ENCODE measurements around the gene UTP4. TPM values are rescaled to one million over a fixed set of nuclear protein-coding genes. Genes with fewer than 3 reads are reported as not detected.

The UTP4 gene
- total RNA-seq, 4 donors from 2014 or later: 10.1 to 79.4 (median 17.6) TPM

GRCh38 chr16:69114346-69114975 is 18.0 kb upstream of the UTP4 start:
- intact Hi-C loops (cut with DNase I; ENCODE audit: low total_unique reads) (no loop called here), in situ Hi-C loops (cut with MboI; ENCODE audit: low pct_ligation_motif_present in 1 of 4, low pct_unique_long_range_greater_than_20kb in 1 of 4, low sequenced_read_pairs in 3 of 4) (loop anchor here in 1 of 4 donors (25.0 kb wide), 1 partner anchor 202 kb away; no protein-coding TSS in a partner anchor)
- Histone ChIP-seq H3K9me3 (no peaks in the 10 kb centered on the region), H3K4me1 (peaks cover 0 to 4% (median 0%) of the 10 kb centered on the region in 4 donors), H3K27ac (no peak overlapping the region), H3K27me3 (no peaks in the 10 kb centered on the region), H3K4me3 (no peak overlapping the region), H3K36me3 (peaks cover 0 to 35% (median 6%) of the 10 kb centered on the region in 4 donors)
- DNase-seq: no peak
- TF ChIP-seq POLR2AphosphoS5 (IDR thresholded peaks at IDR 0.05) (no peak), POLR2A (IDR thresholded peaks at IDR 0.05) (no peak), EP300 (IDR thresholded peaks at IDR 0.05; ENCODE audit: low read depth) (no peak), CTCF (IDR thresholded peaks at IDR 0.05) (no peak)
- 91% methylated on average over 24 of the region's 25 CpGs; no CpG with 5 or more reads in 1 of the 2 donors for WGBS, 2 donors (ENCODE audit: low coverage in 1 of 2)

DNA sequence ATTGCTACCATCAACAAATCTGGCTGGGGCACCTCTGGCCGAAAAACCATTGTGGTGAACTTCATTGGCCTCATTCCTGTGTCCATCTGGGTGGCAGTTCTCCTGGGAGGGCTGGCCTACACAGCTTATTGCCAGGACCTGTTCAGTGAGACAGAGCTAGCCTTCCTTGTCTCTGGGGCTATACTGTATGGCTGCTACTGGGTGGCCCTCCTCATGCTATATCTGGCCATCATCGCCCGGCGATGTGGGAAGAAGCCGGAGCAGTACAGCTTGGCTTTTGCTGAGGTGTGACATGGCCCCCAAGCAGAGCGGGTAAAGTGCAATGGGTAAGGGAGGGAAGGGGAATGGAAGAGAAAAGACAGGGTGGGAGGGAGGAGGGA is 17.5 kb upstream of the UTP4 start:
- Histone ChIP-seq H3K9me3 (no peaks in the 10 kb centered on the region), H3K4me1 (peaks cover 0 to 4% (median 0%) of the 10 kb centered on the region in 4 donors), H3K27me3 (no peaks in the 10 kb centered on the region), H3K4me3 (no peak overlapping the region), H3K27ac (no peak overlapping the region), H3K36me3 (peaks cover 0 to 40% (median 9%) of the 10 kb centered on the region in 4 donors)
- 94% methylated on average over 5 to 6 of the region's 6 CpGs for WGBS, 2 donors (ENCODE audit: low coverage in 1 of 2)
- DNase-seq: no peak
- in situ Hi-C loops (cut with MboI; ENCODE audit: low pct_ligation_motif_present in 1 of 4, low pct_unique_long_range_greater_than_20kb in 1 of 4, low sequenced_read_pairs in 3 of 4): loop anchor here in 1 of 4 donors (25.0 kb wide), 1 partner anchor 203 kb away; no protein-coding TSS in a partner anchor
- intact Hi-C loops (cut with DNase I; ENCODE audit: low total_unique reads): no loop called here
- no peak for TF ChIP-seq POLR2A (IDR thresholded peaks at IDR 0.05)
- no peak for TF ChIP-seq CTCF (IDR thresholded peaks at IDR 0.05)
- no peak for TF ChIP-seq EP300 (IDR thresholded peaks at IDR 0.05; ENCODE audit: low read depth)
- no peak for TF ChIP-seq POLR2AphosphoS5 (IDR thresholded peaks at IDR 0.05)

- Histone ChIP-seq H3K4me1 (peaks cover 0 to 4% (median 0%) of the 10 kb centered on the region in 4 donors), H3K27ac (no peak overlapping the region), H3K36me3 (peaks cover 0 to 44% (median 11%) of the 10 kb centered on the region in 4 donors), H3K27me3 (no peaks in the 10 kb centered on the region), H3K4me3 (no peak overlapping the region), H3K9me3 (no peaks in the 10 kb centered on the region)
- TF ChIP-seq POLR2A (IDR thresholded peaks at IDR 0.05) (no peak), EP300 (IDR thresholded peaks at IDR 0.05; ENCODE audit: low read depth) (no peak), POLR2AphosphoS5 (IDR thresholded peaks at IDR 0.05) (no peak), CTCF (IDR thresholded peaks at IDR 0.05) (no peak)
- DNase-seq: no peak
- WGBS, 2 donors (ENCODE audit: low coverage in 1 of 2): 94 to 100% methylated on average over 1 to 5 of the region's 5 CpGs
- intact Hi-C loops (cut with DNase I; ENCODE audit: low total_unique reads) (no loop called here), in situ Hi-C loops (cut with MboI; ENCODE audit: low pct_ligation_motif_present in 1 of 4, low pct_unique_long_range_greater_than_20kb in 1 of 4, low sequenced_read_pairs in 3 of 4) (loop anchor here in 1 of 4 donors (25.0 kb wide), 1 partner anchor 203 kb away; no protein-coding TSS in a partner anchor)
These were observed 17.1 kb upstream of the UTP4 start for GRCh38 chr16:69115361-69115760.

DNA sequence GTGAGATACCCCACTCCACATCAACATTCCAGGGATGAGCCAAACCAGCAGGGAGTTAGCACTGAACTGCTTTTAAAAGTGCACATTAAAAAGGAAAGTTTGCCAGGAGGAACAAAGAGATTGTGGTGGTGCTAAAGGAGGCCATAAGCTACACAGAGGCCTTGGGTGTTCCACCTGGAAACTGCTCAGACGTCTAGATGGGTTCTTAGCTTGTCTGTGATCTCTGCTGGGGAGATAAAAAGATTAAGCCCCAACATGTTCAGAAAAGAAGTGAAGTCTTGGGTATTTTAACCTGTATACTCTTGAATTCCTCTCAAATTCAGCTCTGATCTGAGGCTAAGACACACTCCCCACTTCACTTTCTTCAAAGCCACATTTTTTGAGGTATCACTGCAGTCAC is 16.6 kb upstream of the UTP4 start:
- H3K36me3 ChIP-seq: peaks cover 0 to 49% (median 13%) of the 10 kb centered on the region in 4 donors
- WGBS, 2 donors (ENCODE audit: low coverage in 1 of 2): 67 to 100% methylated on average over 1 of the region's 1 CpG
- intact Hi-C loops (cut with DNase I; ENCODE audit: low total_unique reads): no loop called here

More for the DNA sequence above, 16.6 kb upstream of the UTP4 start:
- no peak for TF ChIP-seq POLR2A (IDR thresholded peaks at IDR 0.05)
- no peak for TF ChIP-seq CTCF (IDR thresholded peaks at IDR 0.05)
- no peak for TF ChIP-seq EP300 (IDR thresholded peaks at IDR 0.05; ENCODE audit: low read depth)
- TF ChIP-seq POLR2AphosphoS5 (IDR thresholded peaks at IDR 0.05): no peak
- no peaks in the 10 kb centered on the region for H3K27me3 ChIP-seq
- H3K27ac ChIP-seq: no peak overlapping the region
- in situ Hi-C loops (cut with MboI; ENCODE audit: low pct_ligation_motif_present in 1 of 4, low pct_unique_long_range_greater_than_20kb in 1 of 4, low sequenced_read_pairs in 3 of 4): loop anchor here in 1 of 4 donors (25.0 kb wide), 1 partner anchor 204 kb away; no protein-coding TSS in a partner anchor
- no peak for DNase-seq
- no peaks in the 10 kb centered on the region for H3K9me3 ChIP-seq
- no peak overlapping the region for H3K4me3 ChIP-seq
- peaks cover 0 to 4% (median 0%) of the 10 kb centered on the region in 4 donors for H3K4me1 ChIP-seq
